Neural cell (in vitro differentiated cells): Measurements from ENCODE around the gene SMNDC1.

Source experiments
- CTCF ChIP-seq: fragments of 450-650 bp; IDR thresholded peaks from 2 replicates; pipeline ENCODE4 v1.5.1; 2014; ENCODE audit warnings: antibody characterized with exemption, mild to moderate bottlenecking, moderate library complexity; ENCODE audit not compliant: poor library complexity, severe bottlenecking
- EZH2 ChIP-seq: fragments of 200-600, 300-800 bp; shearing (Covaris generic), sonication (generic); IDR thresholded peaks from 2 replicates; pipeline ENCODE4 v1.6.1; 2014; ENCODE audit warnings: antibody characterized with exemption, low read length, borderline replicate concordance, mild to moderate bottlenecking; ENCODE audit not compliant: insufficient read depth, poor library complexity, severe bottlenecking
- MXI1 ChIP-seq: fragments of 450-650 bp; conservative IDR thresholded peaks from 2 replicates; pipeline ENCODE4 v1.6.1; 2014; ENCODE audit warnings: antibody characterized with exemption, mild to moderate bottlenecking; ENCODE audit not compliant: poor library complexity, severe bottlenecking
- POLR2AphosphoS5 ChIP-seq: IDR thresholded peaks from 2 replicates; pipeline ENCODE4 v1.6.1; 2012
- RAD21 ChIP-seq: fragments of 450-650 bp; conservative IDR thresholded peaks from 2 replicates; pipeline ENCODE4 v1.6.1; 2014; ENCODE audit warnings: antibody characterized with exemption, mild to moderate bottlenecking, moderate library complexity
- TAF1 ChIP-seq: IDR thresholded peaks from 2 replicates; pipeline ENCODE4 v1.6.1; 2012; ENCODE audit warnings: low read depth

- TF ChIP-seq EZH2 (no peak), CTCF (no peak), RAD21 (no peak), POLR2AphosphoS5 (no peak), TAF1 (no peak), MXI1 (no peak)
These were observed 36.3 kb downstream of the SMNDC1 start for GRCh38 chr10:110268442-110268841.
